ENCODE results near the gene CCDC33.

Gene CCDC33

GRCh38 chr15:74220475-74221248 lies 15.5 kb upstream of the CCDC33 start:
- no peaks in the 10 kb centered on the region for H3K36me3 ChIP-seq (ENCODE audit: control insufficient read depth, insufficient read depth, low read length)
- no peaks in the 10 kb centered on the region for H3K27me3 ChIP-seq (ENCODE audit: control insufficient read depth, insufficient read depth, low read length)
- H3K4me1 ChIP-seq, result no peaks in the 10 kb centered on the region
- no peaks in the 10 kb centered on the region for H3K79me2 ChIP-seq
- H3K9me3 ChIP-seq (ENCODE audit: control insufficient read depth, low read length), result no peaks in the 10 kb centered on the region
- H3K4me3 ChIP-seq (ENCODE audit: low read depth, low read length), result no peak overlapping the region
- H3K4me2 ChIP-seq (ENCODE audit: low read length), result no peak overlapping the region
- H3K9ac ChIP-seq, result no peak overlapping the region
- H3K27ac ChIP-seq, result no peak overlapping the region
- TF ChIP-seq CTCF (IDR thresholded peaks at IDR 0.05), result no peak
- no peak overlapping the region for H2AFZ ChIP-seq

GRCh38 chr15:74221399-74222239 lies 14.5 kb upstream of the CCDC33 start:
- Histone ChIP-seq H3K4me2 (ENCODE audit: low read length) (no peak overlapping the region), H3K36me3 (ENCODE audit: control insufficient read depth, insufficient read depth, low read length) (no peaks in the 10 kb centered on the region), H3K79me2 (no peaks in the 10 kb centered on the region), H2AFZ (no peak overlapping the region), H3K27ac (no peak overlapping the region), H3K9ac (no peak overlapping the region), H3K4me1 (no peaks in the 10 kb centered on the region), H3K27me3 (ENCODE audit: control insufficient read depth, insufficient read depth, low read length) (no peaks in the 10 kb centered on the region), H3K9me3 (ENCODE audit: control insufficient read depth, low read length) (no peaks in the 10 kb centered on the region), H3K4me3 (ENCODE audit: low read depth, low read length) (no peak overlapping the region)
- TF ChIP-seq CTCF (IDR thresholded peaks at IDR 0.05), result no peak

- Histone ChIP-seq H3K36me3 (ENCODE audit: control insufficient read depth, insufficient read depth, low read length) (no peaks in the 10 kb centered on the region), H3K4me3 (ENCODE audit: low read depth, low read length) (no peak overlapping the region), H3K9ac (no peak overlapping the region), H3K9me3 (ENCODE audit: control insufficient read depth, low read length) (no peaks in the 10 kb centered on the region), H2AFZ (no peak overlapping the region), H3K79me2 (no peaks in the 10 kb centered on the region), H3K4me1 (no peaks in the 10 kb centered on the region), H3K27ac (no peak overlapping the region), H3K4me2 (ENCODE audit: low read length) (no peak overlapping the region), H3K27me3 (ENCODE audit: control insufficient read depth, insufficient read depth, low read length) (no peaks in the 10 kb centered on the region)
- TF ChIP-seq CTCF (IDR thresholded peaks at IDR 0.05), result no peak
These were observed 13.6 kb upstream of the CCDC33 start for GRCh38 chr15:74222240-74223119.

GRCh38 chr15:74225928-74226327 lies 10.2 kb upstream of the CCDC33 start:
- H3K9me3 ChIP-seq (ENCODE audit: control insufficient read depth, low read length), result no peaks in the 10 kb centered on the region
- H3K4me2 ChIP-seq (ENCODE audit: low read length), result no peak overlapping the region
- no peak for TF ChIP-seq CTCF (IDR thresholded peaks at IDR 0.05)
- no peak overlapping the region for H3K9ac ChIP-seq
- H3K4me3 ChIP-seq (ENCODE audit: low read depth, low read length), result no peak overlapping the region
- H2AFZ ChIP-seq, result no peak overlapping the region
- no peaks in the 10 kb centered on the region for H3K27me3 ChIP-seq (ENCODE audit: control insufficient read depth, insufficient read depth, low read length)
- no peaks in the 10 kb centered on the region for H3K4me1 ChIP-seq
- H3K79me2 ChIP-seq, result no peaks in the 10 kb centered on the region
- no peak overlapping the region for H3K27ac ChIP-seq
- no peaks in the 10 kb centered on the region for H3K36me3 ChIP-seq (ENCODE audit: control insufficient read depth, insufficient read depth, low read length)

Measured in parathyroid adenoma (tissue), 2 donors.